OCI-LY1 (cell line): Measurements from ENCODE around the gene GP1BB.

Experiments
- EZH2 ChIP-seq: fragments of 200-600 bp; sonication (generic), shearing (Covaris generic); IDR thresholded peaks from 2 replicates; pipeline ENCODE4 v1.8.0; 2017; ENCODE audit warnings: borderline replicate concordance, mixed run types, mild to moderate bottlenecking, antibody characterized with exemption, low read length, moderate library complexity, mixed read lengths
- TF ChIP-seq, protein P1 (sequence below): fragments of 200-600 bp; sonication (generic), shearing (Covaris generic); IDR thresholded peaks from 2 replicates; pipeline ENCODE4 v1.5.1; 2017; ENCODE audit warnings: mild to moderate bottlenecking, antibody characterized with exemption, low read length, moderate library complexity, mixed read lengths

GRCh38 chr22:19722982-19723231 lies 432 bp upstream of the GP1BB start:
- TF ChIP-seq, protein P1, sequence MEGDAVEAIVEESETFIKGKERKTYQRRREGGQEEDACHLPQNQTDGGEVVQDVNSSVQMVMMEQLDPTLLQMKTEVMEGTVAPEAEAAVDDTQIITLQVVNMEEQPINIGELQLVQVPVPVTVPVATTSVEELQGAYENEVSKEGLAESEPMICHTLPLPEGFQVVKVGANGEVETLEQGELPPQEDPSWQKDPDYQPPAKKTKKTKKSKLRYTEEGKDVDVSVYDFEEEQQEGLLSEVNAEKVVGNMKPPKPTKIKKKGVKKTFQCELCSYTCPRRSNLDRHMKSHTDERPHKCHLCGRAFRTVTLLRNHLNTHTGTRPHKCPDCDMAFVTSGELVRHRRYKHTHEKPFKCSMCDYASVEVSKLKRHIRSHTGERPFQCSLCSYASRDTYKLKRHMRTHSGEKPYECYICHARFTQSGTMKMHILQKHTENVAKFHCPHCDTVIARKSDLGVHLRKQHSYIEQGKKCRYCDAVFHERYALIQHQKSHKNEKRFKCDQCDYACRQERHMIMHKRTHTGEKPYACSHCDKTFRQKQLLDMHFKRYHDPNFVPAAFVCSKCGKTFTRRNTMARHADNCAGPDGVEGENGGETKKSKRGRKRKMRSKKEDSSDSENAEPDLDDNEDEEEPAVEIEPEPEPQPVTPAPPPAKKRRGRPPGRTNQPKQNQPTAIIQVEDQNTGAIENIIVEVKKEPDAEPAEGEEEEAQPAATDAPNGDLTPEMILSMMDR = no peak
- no peak for TF ChIP-seq EZH2
